KMS-11 (cell line): ENCODE measurements around the gene DUS1L.

Experiments
- H2AFZ ChIP-seq: fragments of 200-600 bp; sonication (generic); 2 replicates; pipeline ENCODE4 v1.6.1; 2016; ENCODE audit warnings: antibody characterized with exemption, mixed run types, low read depth
- H3K27ac ChIP-seq: fragments of 200-600 bp; sonication (generic); 2 replicates; pipeline ENCODE4 v1.6.1; 2016; ENCODE audit warnings: mild to moderate bottlenecking, mixed run types
- H3K27me3 ChIP-seq: fragments of 200-600 bp; sonication (generic); 2 replicates; pipeline ENCODE4 v1.6.1; 2017; ENCODE audit warnings: mild to moderate bottlenecking, low read depth, mixed run types, moderate library complexity; ENCODE audit not compliant: insufficient read depth
- H3K36me3 ChIP-seq: fragments of 200-600 bp; sonication (generic); 2 replicates; pipeline ENCODE4 v1.6.1; 2017; ENCODE audit warnings: mild to moderate bottlenecking, mixed run types; ENCODE audit not compliant: insufficient read depth
- H3K4me1 ChIP-seq: fragments of 200-600 bp; sonication (generic); 2 replicates; pipeline ENCODE4 v1.6.1; 2016; ENCODE audit warnings: mild to moderate bottlenecking, low read depth, mixed run types; ENCODE audit not compliant: poor library complexity, severe bottlenecking
- H3K4me2 ChIP-seq: fragments of 200-600 bp; sonication (generic); 2 replicates; pipeline ENCODE4 v1.7.0; 2016; ENCODE audit warnings: mild to moderate bottlenecking, mixed run types
- H3K4me3 ChIP-seq: fragments of 200-600 bp; sonication (generic); IDR thresholded peaks from 2 replicates; pipeline ENCODE4 v1.6.1; 2017; ENCODE audit warnings: low read depth, low read length, mixed read lengths; ENCODE audit not compliant: insufficient read depth
- H3K79me2 ChIP-seq: fragments of 200-600 bp; sonication (generic); 2 replicates; pipeline ENCODE4 v1.6.1; 2016; ENCODE audit warnings: low read depth, mixed run types; ENCODE audit not compliant: insufficient read depth
- H3K9ac ChIP-seq: fragments of 200-600 bp; sonication (generic); 2 replicates; pipeline ENCODE4 v1.6.1; 2016; ENCODE audit warnings: mild to moderate bottlenecking, mixed run types
- H4K20me1 ChIP-seq: fragments of 200-600 bp; sonication (generic); 2 replicates; pipeline ENCODE4 v1.6.1; 2016; ENCODE audit warnings: mild to moderate bottlenecking, mixed run types; ENCODE audit not compliant: insufficient read depth
- TF ChIP-seq, protein P1 (sequence below): fragments of 200-600 bp; sonication (generic); conservative IDR thresholded peaks from 2 replicates; pipeline ENCODE4 v1.6.1; 2017; ENCODE audit warnings: low read depth, mild to moderate bottlenecking, antibody characterized with exemption, low read length, moderate library complexity, mixed read lengths

DUS1L gene

DNA sequence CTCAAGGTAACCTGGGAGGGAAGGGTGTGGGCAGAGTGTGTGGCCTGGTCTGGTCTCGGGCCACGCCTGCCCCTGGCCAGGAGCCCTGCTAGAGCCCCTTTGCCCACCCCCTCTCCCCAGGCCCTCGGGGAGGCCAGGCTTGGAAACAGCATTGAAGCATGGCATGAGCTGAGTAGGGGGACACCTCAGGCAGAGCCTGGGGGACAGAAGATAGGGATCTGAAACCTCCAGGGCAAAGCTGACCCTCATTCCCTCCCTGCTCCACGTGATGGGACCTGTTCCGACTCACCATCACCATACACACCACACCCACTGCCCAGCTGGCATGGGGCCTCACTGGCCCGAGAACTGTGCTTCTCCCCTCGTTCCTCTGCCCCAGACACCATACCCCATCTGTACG, 16.5 kb downstream of the DUS1L start:
- no peak overlapping the region for H2AFZ ChIP-seq
- H3K27ac ChIP-seq, result no peak overlapping the region
- no peaks in the 10 kb centered on the region for H4K20me1 ChIP-seq
- H3K9ac ChIP-seq, result no peak overlapping the region
- TF ChIP-seq, protein P1, sequence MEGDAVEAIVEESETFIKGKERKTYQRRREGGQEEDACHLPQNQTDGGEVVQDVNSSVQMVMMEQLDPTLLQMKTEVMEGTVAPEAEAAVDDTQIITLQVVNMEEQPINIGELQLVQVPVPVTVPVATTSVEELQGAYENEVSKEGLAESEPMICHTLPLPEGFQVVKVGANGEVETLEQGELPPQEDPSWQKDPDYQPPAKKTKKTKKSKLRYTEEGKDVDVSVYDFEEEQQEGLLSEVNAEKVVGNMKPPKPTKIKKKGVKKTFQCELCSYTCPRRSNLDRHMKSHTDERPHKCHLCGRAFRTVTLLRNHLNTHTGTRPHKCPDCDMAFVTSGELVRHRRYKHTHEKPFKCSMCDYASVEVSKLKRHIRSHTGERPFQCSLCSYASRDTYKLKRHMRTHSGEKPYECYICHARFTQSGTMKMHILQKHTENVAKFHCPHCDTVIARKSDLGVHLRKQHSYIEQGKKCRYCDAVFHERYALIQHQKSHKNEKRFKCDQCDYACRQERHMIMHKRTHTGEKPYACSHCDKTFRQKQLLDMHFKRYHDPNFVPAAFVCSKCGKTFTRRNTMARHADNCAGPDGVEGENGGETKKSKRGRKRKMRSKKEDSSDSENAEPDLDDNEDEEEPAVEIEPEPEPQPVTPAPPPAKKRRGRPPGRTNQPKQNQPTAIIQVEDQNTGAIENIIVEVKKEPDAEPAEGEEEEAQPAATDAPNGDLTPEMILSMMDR, result no peak
- peaks cover 17% of the 10 kb centered on the region; the same call in 1 of the 2 replicates for H3K79me2 ChIP-seq
- H3K36me3 ChIP-seq, result no peaks in the 10 kb centered on the region
- no peak overlapping the region for H3K4me2 ChIP-seq
- H3K4me1 ChIP-seq, result peaks cover 23% of the 10 kb centered on the region
- H3K4me3 ChIP-seq, result no peak overlapping the region
- H3K27me3 ChIP-seq, result no peaks in the 10 kb centered on the region

DNA sequence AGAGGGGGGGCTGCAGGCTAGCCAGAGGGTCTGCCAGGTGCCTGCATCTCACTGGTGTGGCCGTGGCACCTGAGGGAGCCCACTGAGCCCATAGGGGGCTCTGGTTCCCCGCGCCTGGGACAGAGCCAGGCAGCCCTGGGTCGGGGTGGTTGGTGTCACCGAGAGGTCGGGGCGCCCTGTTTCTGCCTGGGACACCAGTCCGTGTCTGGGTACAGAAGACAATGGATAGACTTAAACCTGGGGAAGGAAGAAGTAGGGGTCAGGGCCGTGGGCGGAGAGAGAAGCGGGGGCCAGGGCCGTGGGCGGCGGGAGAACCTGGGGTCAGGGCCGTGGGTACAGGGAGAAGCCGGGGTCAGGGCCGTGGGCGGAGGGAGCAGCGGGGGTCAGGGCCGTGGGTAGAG, 17.0 kb downstream of the DUS1L start:
- Histone ChIP-seq H2AFZ (no peak overlapping the region), H3K9ac (no peak overlapping the region), H3K36me3 (no peaks in the 10 kb centered on the region), H3K79me2 (peaks cover 14% of the 10 kb centered on the region; the same call in 1 of the 2 replicates), H3K27ac (no peak overlapping the region), H4K20me1 (no peaks in the 10 kb centered on the region), H3K4me3 (no peak overlapping the region), H3K4me1 (peaks cover 20% of the 10 kb centered on the region), H3K27me3 (no peaks in the 10 kb centered on the region), H3K4me2 (no peak overlapping the region)
- TF ChIP-seq, protein P1, result no peak

DNA sequence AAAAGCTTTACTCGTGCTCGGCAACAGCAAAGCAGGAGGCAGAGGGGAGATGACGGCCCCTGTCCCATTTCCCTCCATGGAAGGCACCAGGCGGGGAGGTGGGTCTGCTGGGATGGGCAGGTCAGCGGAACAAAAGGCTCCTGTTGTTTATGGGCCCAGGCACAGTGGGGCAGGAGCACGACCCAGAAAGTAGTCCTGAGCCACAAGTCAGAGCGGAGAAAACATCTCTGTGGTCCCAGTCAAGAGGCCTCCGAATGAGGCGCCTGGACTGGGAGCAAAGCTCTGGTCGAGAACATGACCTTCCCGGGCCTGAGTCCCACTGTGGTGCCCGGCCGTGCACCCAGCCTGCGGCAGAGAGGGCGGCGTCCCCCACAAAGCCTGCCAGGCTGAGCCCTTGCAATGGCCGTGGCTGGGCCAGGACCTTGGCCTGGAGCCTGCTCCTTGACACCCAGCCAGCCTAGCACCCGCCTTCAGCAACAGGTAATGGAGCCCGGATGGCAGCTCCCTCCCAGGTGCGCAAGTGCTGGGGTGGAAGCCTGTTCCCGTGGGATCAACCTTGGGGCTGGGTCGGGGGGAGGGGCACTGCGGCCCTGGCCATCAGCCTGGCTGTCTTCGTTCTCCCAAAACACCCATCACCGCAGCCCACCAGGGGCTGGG, 17.6 kb downstream of the DUS1L start:
- Histone ChIP-seq H2AFZ (no peak overlapping the region), H3K36me3 (no peaks in the 10 kb centered on the region), H3K27ac (no peak overlapping the region), H3K4me1 (peaks cover 15% of the 10 kb centered on the region), H3K4me2 (no peak overlapping the region), H4K20me1 (no peaks in the 10 kb centered on the region), H3K27me3 (no peaks in the 10 kb centered on the region), H3K9ac (no peak overlapping the region), H3K4me3 (no peak overlapping the region), H3K79me2 (peaks cover 10% of the 10 kb centered on the region; the same call in 1 of the 2 replicates)
- TF ChIP-seq, protein P1, result no peak

DNA sequence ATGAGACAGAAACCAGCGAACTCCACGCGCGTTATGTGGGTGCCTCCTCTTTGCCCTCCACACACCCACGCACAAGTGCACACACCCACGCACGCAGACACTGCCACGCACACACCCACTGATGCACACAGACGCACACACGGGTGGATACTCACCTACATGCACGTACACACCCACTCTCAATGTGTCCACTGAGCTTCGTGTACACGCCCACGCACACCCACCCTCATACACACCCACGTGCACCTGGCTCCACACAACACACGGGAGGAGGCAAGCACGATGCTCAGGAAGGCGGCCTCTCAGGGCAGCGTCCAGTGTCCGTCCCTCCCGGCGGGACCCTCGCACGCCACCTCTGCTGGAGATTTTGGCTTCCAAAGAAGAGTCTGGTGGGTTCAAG, 18.2 kb downstream of the DUS1L start:
- TF ChIP-seq, protein P1, result no peak
- no peak overlapping the region for H3K4me2 ChIP-seq
- no peak overlapping the region for H3K27ac ChIP-seq
- H3K4me3 ChIP-seq, result no peak overlapping the region
- H3K27me3 ChIP-seq, result no peaks in the 10 kb centered on the region
- no peaks in the 10 kb centered on the region for H3K36me3 ChIP-seq
- H4K20me1 ChIP-seq, result no peaks in the 10 kb centered on the region
- H3K9ac ChIP-seq, result no peak overlapping the region
- peaks cover 4% of the 10 kb centered on the region; the same call in 1 of the 2 replicates for H3K79me2 ChIP-seq
- peaks cover 9% of the 10 kb centered on the region for H3K4me1 ChIP-seq
- no peak overlapping the region for H2AFZ ChIP-seq
